ENCODE data around the gene TAMALIN. TPM values are rescaled to one million over a fixed set of nuclear protein-coding genes. Genes with fewer than 3 reads are reported as not detected.

TAMALIN gene
- total and polyA plus RNA-seq, 2 experiments from 2014 or later, result 0.34 to 3.0 TPM

GRCh38 chr12:52005903-52006703, 643 bp upstream of the TAMALIN start:
- peaks cover 27% of the 10 kb centered on the region for H3K4me1 ChIP-seq (ENCODE audit: insufficient read depth)
- no peaks in the 10 kb centered on the region; the same call in 2 of the 3 replicates for H3K9me3 Mint-ChIP-seq
- peak; percentile 8 for ATAC-seq
- H3K27ac Mint-ChIP-seq, result no peak overlapping the region
- H3K79me2 ChIP-seq (replicated peaks; ENCODE audit: insufficient read depth), result no peaks in the 10 kb centered on the region
- peaks cover 62% of the 10 kb centered on the region for H3K27me3 Mint-ChIP-seq (ENCODE audit: insufficient read depth, low read depth, poor library complexity)
- no peaks in the 10 kb centered on the region for H4K20me1 ChIP-seq (replicated peaks; ENCODE audit: insufficient read depth)
- peak; percentile 73 for DNase-seq (ENCODE audit: low spot score)
- H3K27me3 ChIP-seq (ENCODE audit: insufficient read depth), result peaks cover 57% of the 10 kb centered on the region
- no peaks in the 10 kb centered on the region for H3K36me3 ChIP-seq (ENCODE audit: insufficient read depth)
- peak overlapping the region; percentile 97 for H3K4me2 ChIP-seq
- H3K4me1 Mint-ChIP-seq, result peaks cover 43% of the 10 kb centered on the region
- H3K4me3 Mint-ChIP-seq, result peak overlapping the region; percentile 91
- TF ChIP-seq EZH2 (IDR thresholded peaks at IDR 0.05; ENCODE audit: low read depth, unreplicated experiment) (no peak), CREB1 (CRISPR knock-in tag; IDR thresholded peaks at IDR 0.05; ENCODE audit: low read depth) (0 out of 2 replicates have a peak, but pooled peaks have one; percentile 16)
- H2AFZ ChIP-seq, result peak overlapping the region; percentile 43; the same call in 1 of the 2 replicates
- H3K27ac ChIP-seq (ENCODE audit: low read depth), result no peak overlapping the region
- H3F3A ChIP-seq (replicated peaks; ENCODE audit: low read depth), result peaks cover 10% of the 10 kb centered on the region; the same call in 1 of the 2 replicates
- peak overlapping the region; percentile 77 for H3K4me3 ChIP-seq
- no peaks in the 10 kb centered on the region for H3K36me3 Mint-ChIP-seq (ENCODE audit: low read depth)
- no peaks in the 10 kb centered on the region for H3K9me2 ChIP-seq (ENCODE audit: insufficient read depth)

- no peak overlapping the region for H3K27ac ChIP-seq (ENCODE audit: low read depth)
- H3F3A ChIP-seq (replicated peaks; ENCODE audit: low read depth), result peaks cover 10% of the 10 kb centered on the region; the same call in 1 of the 2 replicates
- DNase-seq (ENCODE audit: low spot score), result peak; percentile 49
- H3K4me1 ChIP-seq (ENCODE audit: insufficient read depth), result peaks cover 27% of the 10 kb centered on the region
- no peaks in the 10 kb centered on the region for H4K20me1 ChIP-seq (replicated peaks; ENCODE audit: insufficient read depth)
- peaks cover 57% of the 10 kb centered on the region for H3K27me3 ChIP-seq (ENCODE audit: insufficient read depth)
- peak overlapping the region; percentile 78 for H3K4me3 Mint-ChIP-seq
- H3K79me2 ChIP-seq (replicated peaks; ENCODE audit: insufficient read depth), result no peaks in the 10 kb centered on the region
- H3K4me3 ChIP-seq, result peak overlapping the region; percentile 77
- H3K36me3 Mint-ChIP-seq (ENCODE audit: low read depth), result peaks cover 3% of the 10 kb centered on the region; the same call in 1 of the 3 replicates
- ATAC-seq, result peak; percentile 9
- H3K27ac Mint-ChIP-seq, result no peak overlapping the region
- H2AFZ ChIP-seq, result peak overlapping the region; percentile 81
- H3K4me2 ChIP-seq, result peak overlapping the region; percentile 97
- no peaks in the 10 kb centered on the region for H3K36me3 ChIP-seq (ENCODE audit: insufficient read depth)
- TF ChIP-seq, protein P1, sequence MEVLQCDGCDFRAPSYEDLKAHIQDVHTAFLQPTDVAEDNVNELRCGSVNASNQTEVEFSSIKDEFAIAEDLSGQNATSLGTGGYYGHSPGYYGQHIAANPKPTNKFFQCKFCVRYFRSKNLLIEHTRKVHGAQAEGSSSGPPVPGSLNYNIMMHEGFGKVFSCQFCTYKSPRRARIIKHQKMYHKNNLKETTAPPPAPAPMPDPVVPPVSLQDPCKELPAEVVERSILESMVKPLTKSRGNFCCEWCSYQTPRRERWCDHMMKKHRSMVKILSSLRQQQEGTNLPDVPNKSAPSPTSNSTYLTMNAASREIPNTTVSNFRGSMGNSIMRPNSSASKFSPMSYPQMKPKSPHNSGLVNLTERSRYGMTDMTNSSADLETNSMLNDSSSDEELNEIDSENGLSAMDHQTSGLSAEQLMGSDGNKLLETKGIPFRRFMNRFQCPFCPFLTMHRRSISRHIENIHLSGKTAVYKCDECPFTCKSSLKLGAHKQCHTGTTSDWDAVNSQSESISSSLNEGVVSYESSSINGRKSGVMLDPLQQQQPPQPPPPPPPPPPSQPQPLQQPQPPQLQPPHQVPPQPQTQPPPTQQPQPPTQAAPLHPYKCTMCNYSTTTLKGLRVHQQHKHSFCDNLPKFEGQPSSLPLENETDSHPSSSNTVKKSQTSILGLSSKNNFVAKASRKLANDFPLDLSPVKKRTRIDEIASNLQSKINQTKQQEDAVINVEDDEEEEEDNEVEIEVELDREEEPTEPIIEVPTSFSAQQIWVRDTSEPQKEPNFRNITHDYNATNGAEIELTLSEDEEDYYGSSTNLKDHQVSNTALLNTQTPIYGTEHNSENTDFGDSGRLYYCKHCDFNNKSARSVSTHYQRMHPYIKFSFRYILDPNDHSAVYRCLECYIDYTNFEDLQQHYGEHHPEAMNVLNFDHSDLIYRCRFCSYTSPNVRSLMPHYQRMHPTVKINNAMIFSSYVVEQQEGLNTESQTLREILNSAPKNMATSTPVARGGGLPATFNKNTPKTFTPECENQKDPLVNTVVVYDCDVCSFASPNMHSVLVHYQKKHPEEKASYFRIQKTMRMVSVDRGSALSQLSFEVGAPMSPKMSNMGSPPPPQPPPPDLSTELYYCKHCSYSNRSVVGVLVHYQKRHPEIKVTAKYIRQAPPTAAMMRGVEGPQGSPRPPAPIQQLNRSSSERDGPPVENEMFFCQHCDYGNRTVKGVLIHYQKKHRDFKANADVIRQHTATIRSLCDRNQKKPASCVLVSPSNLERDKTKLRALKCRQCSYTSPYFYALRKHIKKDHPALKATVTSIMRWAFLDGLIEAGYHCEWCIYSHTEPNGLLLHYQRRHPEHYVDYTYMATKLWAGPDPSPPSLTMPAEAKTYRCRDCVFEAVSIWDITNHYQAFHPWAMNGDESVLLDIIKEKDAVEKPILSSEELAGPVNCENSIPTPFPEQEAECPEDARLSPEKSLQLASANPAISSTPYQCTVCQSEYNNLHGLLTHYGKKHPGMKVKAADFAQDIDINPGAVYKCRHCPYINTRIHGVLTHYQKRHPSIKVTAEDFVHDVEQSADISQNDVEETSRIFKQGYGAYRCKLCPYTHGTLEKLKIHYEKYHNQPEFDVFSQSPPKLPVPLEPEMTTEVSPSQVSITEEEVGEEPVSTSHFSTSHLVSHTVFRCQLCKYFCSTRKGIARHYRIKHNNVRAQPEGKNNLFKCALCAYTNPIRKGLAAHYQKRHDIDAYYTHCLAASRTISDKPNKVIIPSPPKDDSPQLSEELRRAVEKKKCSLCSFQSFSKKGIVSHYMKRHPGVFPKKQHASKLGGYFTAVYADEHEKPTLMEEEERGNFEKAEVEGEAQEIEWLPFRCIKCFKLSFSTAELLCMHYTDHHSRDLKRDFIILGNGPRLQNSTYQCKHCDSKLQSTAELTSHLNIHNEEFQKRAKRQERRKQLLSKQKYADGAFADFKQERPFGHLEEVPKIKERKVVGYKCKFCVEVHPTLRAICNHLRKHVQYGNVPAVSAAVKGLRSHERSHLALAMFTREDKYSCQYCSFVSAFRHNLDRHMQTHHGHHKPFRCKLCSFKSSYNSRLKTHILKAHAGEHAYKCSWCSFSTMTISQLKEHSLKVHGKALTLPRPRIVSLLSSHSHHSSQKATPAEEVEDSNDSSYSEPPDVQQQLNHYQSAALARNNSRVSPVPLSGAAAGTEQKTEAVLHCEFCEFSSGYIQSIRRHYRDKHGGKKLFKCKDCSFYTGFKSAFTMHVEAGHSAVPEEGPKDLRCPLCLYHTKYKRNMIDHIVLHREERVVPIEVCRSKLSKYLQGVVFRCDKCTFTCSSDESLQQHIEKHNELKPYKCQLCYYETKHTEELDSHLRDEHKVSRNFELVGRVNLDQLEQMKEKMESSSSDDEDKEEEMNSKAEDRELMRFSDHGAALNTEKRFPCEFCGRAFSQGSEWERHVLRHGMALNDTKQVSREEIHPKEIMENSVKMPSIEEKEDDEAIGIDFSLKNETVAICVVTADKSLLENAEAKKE (CRISPR knock-in tag; IDR thresholded peaks at IDR 0.05), result no peak
- peak; percentile 59 for TF ChIP-seq EZH2 (IDR thresholded peaks at IDR 0.05; ENCODE audit: low read depth, unreplicated experiment)
- H3K4me1 Mint-ChIP-seq, result peaks cover 45% of the 10 kb centered on the region
- H3K9me3 Mint-ChIP-seq, result no peaks in the 10 kb centered on the region; the same call in 2 of the 3 replicates
- peaks cover 69% of the 10 kb centered on the region for H3K27me3 Mint-ChIP-seq (ENCODE audit: insufficient read depth, low read depth, poor library complexity)
- H3K9me2 ChIP-seq (ENCODE audit: insufficient read depth), result no peaks in the 10 kb centered on the region
Measured at GRCh38 chr12:52007158-52007921, 594 bp downstream of the TAMALIN start.
